CD14-positive monocyte (primary cell): ENCODE measurements around the gene EXOSC5. TPM values are rescaled to one million over a fixed set of nuclear protein-coding genes. Genes with fewer than 3 reads are reported as not detected.
A peak's percentile ranks its signal among the peaks of the same experiment; 100 is the strongest.

Experiments used
- DNase-seq, 3 donors: peaks; one replicate each; pipeline ENCODE4 v3.0.0-alpha.2; 2011 to 2022
- H2AFZ ChIP-seq: 2 replicates; pipeline ENCODE4 v1.6.0; 2012; ENCODE audit warnings: mild to moderate bottlenecking, low read depth, low read length, inconsistent platforms; ENCODE audit not compliant: insufficient read depth, poor library complexity, severe bottlenecking
- H3K27ac ChIP-seq, 2 donors: 1 replicate in 1 of 2; 2 replicates in 1 of 2; pipeline ENCODE4 v1.5.1; 2012 to 2013; ENCODE audit warnings: low read length in 2 of 2, control low read depth in 1 of 2, inconsistent platforms in 1 of 2, low read depth in 1 of 2, mild to moderate bottlenecking in 1 of 2
- H3K27me3 ChIP-seq, 2 donors: one replicate each; pipeline versions ENCODE4 v1.6.0 to v1.6.1; 2011 to 2013; ENCODE audit warnings: low read length in 2 of 2; ENCODE audit not compliant: control insufficient read depth in 2 of 2, insufficient read depth in 2 of 2
- H3K36me3 ChIP-seq, 2 donors: replicated peaks in 1 of 2; 1 replicate in 1 of 2; 2 replicates in 1 of 2; pipeline versions ENCODE4 v1.5.1 to v1.6.1; 2012 to 2013; ENCODE audit warnings: low read length in 2 of 2, control low read depth in 1 of 2, inconsistent platforms in 1 of 2, mild to moderate bottlenecking in 1 of 2; ENCODE audit not compliant: insufficient read depth in 2 of 2, control insufficient read depth in 1 of 2
- H3K4me1 ChIP-seq, 2 donors: 1 replicate in 1 of 2; 2 replicates in 1 of 2; pipeline versions ENCODE4 v1.5.1 to v1.6.1; 2012 to 2013; ENCODE audit warnings: low read length in 2 of 2, control low read depth in 1 of 2, inconsistent platforms in 1 of 2, mild to moderate bottlenecking in 1 of 2, moderate library complexity in 1 of 2; ENCODE audit not compliant: insufficient read depth in 2 of 2, control insufficient read depth in 1 of 2
- H3K4me2 ChIP-seq: replicated peaks from 2 replicates; pipeline ENCODE3; 2012; ENCODE audit warnings: low read length, moderate library complexity, mild to moderate bottlenecking; ENCODE audit not compliant: poor library complexity, severe bottlenecking; ENCODE audit errors: extremely low read depth
- H3K4me3 ChIP-seq, 3 experiments: fragments of 200-600 bp in 1 of 3; sonication (generic) in 1 of 3; replicated peaks in 1 of 3; 1 replicate in 2 of 3; 2 replicates in 1 of 3; pipeline ENCODE4 v1.5.1; 2011 to 2013; ENCODE audit warnings: low read length in 3 of 3, mild to moderate bottlenecking in 3 of 3, control low read depth in 2 of 3, low read depth in 2 of 3, inconsistent platforms in 1 of 3, moderate library complexity in 1 of 3
- H3K79me2 ChIP-seq: 2 replicates; pipeline ENCODE4 v1.6.0; 2012; ENCODE audit warnings: mild to moderate bottlenecking, control low read depth, inconsistent platforms, low read length, moderate library complexity; ENCODE audit not compliant: insufficient read depth
- H3K9ac ChIP-seq: 2 replicates; pipeline ENCODE4 v1.6.0; 2017; ENCODE audit warnings: low read length, mild to moderate bottlenecking; ENCODE audit not compliant: insufficient read depth, poor library complexity, severe bottlenecking
- H3K9me3 ChIP-seq, 2 donors: replicated peaks in 1 of 2; 1 replicate in 1 of 2; 2 replicates in 1 of 2; pipeline versions ENCODE4 v1.5.1 to v1.6.1; 2012 to 2013; ENCODE audit warnings: low read length in 2 of 2, control low read depth in 1 of 2; ENCODE audit not compliant: control insufficient read depth in 1 of 2, insufficient read depth in 1 of 2
- H4K20me1 ChIP-seq: 2 replicates; pipeline ENCODE4 v1.6.0; 2012; ENCODE audit warnings: mild to moderate bottlenecking, low read length, control low read depth, moderate library complexity; ENCODE audit not compliant: insufficient read depth
- H3K27ac Mint-ChIP-seq, 7 donors: one replicate each; pipeline ENCODE4 v1.8.0; 2020; ENCODE audit warnings: mild to moderate bottlenecking in 7 of 7, mixed read lengths in 7 of 7, moderate library complexity in 6 of 7, inconsistent platforms in 2 of 7
- H3K27me3 Mint-ChIP-seq, 3 donors: one replicate each; pipeline ENCODE4 v1.8.0; 2021 to 2022; ENCODE audit warnings: low read depth in 3 of 3, mild to moderate bottlenecking in 3 of 3, mixed read lengths in 3 of 3, moderate library complexity in 3 of 3, inconsistent platforms in 1 of 3
- H3K36me3 Mint-ChIP-seq, 2 donors: one replicate each; pipeline ENCODE4 v1.8.0; 2020; ENCODE audit warnings: mixed read lengths in 2 of 2, inconsistent platforms in 1 of 2, mild to moderate bottlenecking in 1 of 2
- H3K4me1 Mint-ChIP-seq: one replicate; pipeline ENCODE4 v1.8.0; 2020; ENCODE audit warnings: mild to moderate bottlenecking, mixed read lengths
- H3K4me3 Mint-ChIP-seq, 2 donors: one replicate each; pipeline ENCODE4 v1.8.0; 2020; ENCODE audit warnings: mild to moderate bottlenecking in 2 of 2, mixed read lengths in 2 of 2, moderate library complexity in 1 of 2
- H3K9me3 Mint-ChIP-seq, 7 donors: one replicate each; pipeline ENCODE4 v1.8.0; 2020 to 2022; ENCODE audit warnings: mixed read lengths in 7 of 7, mild to moderate bottlenecking in 6 of 7, moderate library complexity in 6 of 7, inconsistent platforms in 2 of 7
- WGBS: methylation state at CpG from one replicate; pipeline ENCODE4 v1.1.5; 2013; ENCODE audit warnings: missing lambda C conversion rate; ENCODE audit not compliant: insufficient coverage; 5-methylcytosine and 5-hydroxymethylcytosine counted together
- intact Hi-C, 2 donors: fragments of 100-400 bp; cut with micrococcal nuclease; formaldehyde crosslinking; loops; one replicate each; pipeline versions ENCODE4 v1.15.0 to v1.15.1; 2023
- polyA plus RNA-seq, 3 donors: library from polyadenylated mRNA; depleted of rRNA in 1 of 3; unstranded in 2 of 3; stranded (reverse) in 1 of 3; fragments of 300-500 nt in 2 of 3; fragments of >200 nt in 1 of 3; fragmentation: Illumina TruSeq in 2 of 3; gene quantifications; 1 replicate in 2 of 3; 2 replicates in 1 of 3; pipeline ENCODE4 v1.2.3, GENCODE V29; 2012 to 2021
- TF ChIP-seq, protein P1 (sequence below): fragments of 200-600 bp; IDR thresholded peaks from one replicate; pipeline ENCODE4 v1.8.0; 2022; ENCODE audit warnings: antibody characterized with exemption, mild to moderate bottlenecking

The EXOSC5 gene
- polyA plus RNA-seq, 3 donors, result 24.0 to 58.7 (median 40.5) TPM

GRCh38 chr19:41402010-41402409, 4.9 kb upstream of the EXOSC5 start:
- no peak overlapping the region for H3K4me3 Mint-ChIP-seq
- H3K36me3 ChIP-seq, result peaks cover 11 to 26% of the 10 kb centered on the region in 2 donors
- WGBS, result no CpG with 5 or more reads among the region's 3 CpGs
- no peak overlapping the region for H3K4me3 ChIP-seq
- H3K4me1 ChIP-seq, result peaks cover 35 to 36% of the 10 kb centered on the region in 2 donors
- peaks cover 44% of the 10 kb centered on the region for H3K4me1 Mint-ChIP-seq
- H4K20me1 ChIP-seq, result peaks cover 7% of the 10 kb centered on the region
- intact Hi-C loops, result no loop called here
- TF ChIP-seq, protein P1, sequence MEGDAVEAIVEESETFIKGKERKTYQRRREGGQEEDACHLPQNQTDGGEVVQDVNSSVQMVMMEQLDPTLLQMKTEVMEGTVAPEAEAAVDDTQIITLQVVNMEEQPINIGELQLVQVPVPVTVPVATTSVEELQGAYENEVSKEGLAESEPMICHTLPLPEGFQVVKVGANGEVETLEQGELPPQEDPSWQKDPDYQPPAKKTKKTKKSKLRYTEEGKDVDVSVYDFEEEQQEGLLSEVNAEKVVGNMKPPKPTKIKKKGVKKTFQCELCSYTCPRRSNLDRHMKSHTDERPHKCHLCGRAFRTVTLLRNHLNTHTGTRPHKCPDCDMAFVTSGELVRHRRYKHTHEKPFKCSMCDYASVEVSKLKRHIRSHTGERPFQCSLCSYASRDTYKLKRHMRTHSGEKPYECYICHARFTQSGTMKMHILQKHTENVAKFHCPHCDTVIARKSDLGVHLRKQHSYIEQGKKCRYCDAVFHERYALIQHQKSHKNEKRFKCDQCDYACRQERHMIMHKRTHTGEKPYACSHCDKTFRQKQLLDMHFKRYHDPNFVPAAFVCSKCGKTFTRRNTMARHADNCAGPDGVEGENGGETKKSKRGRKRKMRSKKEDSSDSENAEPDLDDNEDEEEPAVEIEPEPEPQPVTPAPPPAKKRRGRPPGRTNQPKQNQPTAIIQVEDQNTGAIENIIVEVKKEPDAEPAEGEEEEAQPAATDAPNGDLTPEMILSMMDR, result no peak
- peaks cover 84% of the 10 kb centered on the region for H3K79me2 ChIP-seq
- no peak overlapping the region for H3K27ac ChIP-seq
- H3K27ac Mint-ChIP-seq, result peak overlapping the region in 1 of 7 donors; percentile 26
- no peaks in the 10 kb centered on the region for H3K9me3 Mint-ChIP-seq
- H3K36me3 Mint-ChIP-seq, result peaks cover 16 to 34% of the 10 kb centered on the region in 2 donors
- H3K27me3 Mint-ChIP-seq, result no peaks in the 10 kb centered on the region
- H3K9ac ChIP-seq, result no peak overlapping the region
- H2AFZ ChIP-seq, result no peak overlapping the region
- H3K9me3 ChIP-seq, result no peaks in the 10 kb centered on the region
- H3K27me3 ChIP-seq, result no peaks in the 10 kb centered on the region
- DNase-seq, result no peak
- no peak overlapping the region for H3K4me2 ChIP-seq

GRCh38 chr19:41401483-41401882, 4.3 kb upstream of the EXOSC5 start:
- no peak overlapping the region for H3K4me3 ChIP-seq
- no peaks in the 10 kb centered on the region for H3K9me3 Mint-ChIP-seq
- no peaks in the 10 kb centered on the region for H3K27me3 Mint-ChIP-seq
- H3K27me3 ChIP-seq, result no peaks in the 10 kb centered on the region
- H2AFZ ChIP-seq, result no peak overlapping the region
- no CpG with 5 or more reads among the region's 4 CpGs for WGBS
- no peak overlapping the region for H3K9ac ChIP-seq
- no peak overlapping the region for H3K4me2 ChIP-seq
- TF ChIP-seq, protein P1, result no peak
- H3K4me3 Mint-ChIP-seq, result no peak overlapping the region
- H3K4me1 Mint-ChIP-seq, result peaks cover 40% of the 10 kb centered on the region
- no peaks in the 10 kb centered on the region for H3K9me3 ChIP-seq
- peak overlapping the region in 3 of 7 donors; percentile 9 to 79 (median 59) for H3K27ac Mint-ChIP-seq
- H3K36me3 Mint-ChIP-seq, result peaks cover 15 to 34% of the 10 kb centered on the region in 2 donors
- H3K4me1 ChIP-seq, result peaks cover 32 to 34% of the 10 kb centered on the region in 2 donors
- intact Hi-C loops, result no loop called here
- H4K20me1 ChIP-seq, result peaks cover 7% of the 10 kb centered on the region
- H3K79me2 ChIP-seq, result peaks cover 88% of the 10 kb centered on the region
- H3K36me3 ChIP-seq, result peaks cover 11 to 26% of the 10 kb centered on the region in 2 donors
- no peak for DNase-seq
- H3K27ac ChIP-seq, result peak overlapping the region in 1 of 2 donors; percentile 11
